DOHH2 (cell line): Measurements from ENCODE around the gene CYTL1.

Experiments
- H3F3A ChIP-seq: fragments of 200-600 bp; sonication (generic), shearing (Covaris generic); 2 replicates; pipeline ENCODE4 v1.6.0; 2016; ENCODE audit warnings: antibody characterized with exemption, mild to moderate bottlenecking; ENCODE audit not compliant: control insufficient read depth, insufficient read depth
- H3K27ac ChIP-seq: fragments of 200-600 bp; sonication (generic); 2 replicates; pipeline ENCODE4 v1.5.1; 2014; ENCODE audit warnings: low read depth, mild to moderate bottlenecking, low read length, moderate library complexity
- H3K27me3 ChIP-seq: fragments of 200-600 bp; sonication (generic); 2 replicates; pipeline ENCODE4 v1.6.1; 2014; ENCODE audit warnings: mild to moderate bottlenecking, low read length, mixed read lengths; ENCODE audit not compliant: control insufficient read depth
- H3K36me3 ChIP-seq: fragments of 200-600 bp; sonication (generic); 2 replicates; pipeline ENCODE4 v1.6.1; 2014; ENCODE audit warnings: mild to moderate bottlenecking, low read length, moderate library complexity, mixed read lengths; ENCODE audit not compliant: control insufficient read depth
- H3K4me1 ChIP-seq: fragments of 200-600 bp; sonication (generic); 2 replicates; pipeline ENCODE4 v1.6.1; 2014; ENCODE audit warnings: mild to moderate bottlenecking, low read length, mixed read lengths; ENCODE audit not compliant: control insufficient read depth
- H3K4me2 ChIP-seq: fragments of 200-600 bp; sonication (generic); 2 replicates; pipeline ENCODE4 v1.6.0; 2014; ENCODE audit warnings: mild to moderate bottlenecking, low read length, moderate library complexity
- H3K4me3 ChIP-seq: fragments of 200-600 bp; sonication (generic); 2 replicates; pipeline ENCODE4 v1.5.1; 2014; ENCODE audit warnings: mild to moderate bottlenecking, low read length, mixed read lengths
- H3K79me2 ChIP-seq: fragments of 200-600 bp; sonication (generic); 2 replicates; pipeline ENCODE4 v1.6.1; 2014; ENCODE audit warnings: mild to moderate bottlenecking, low read length, mixed read lengths; ENCODE audit not compliant: control insufficient read depth
- H3K9me2 ChIP-seq: fragments of 200-600 bp; sonication (generic); replicated peaks from 2 replicates; pipeline ENCODE4 v1.6.1; 2014; ENCODE audit warnings: mild to moderate bottlenecking, low read length, mixed read lengths; ENCODE audit not compliant: control insufficient read depth
- H3K9me3 ChIP-seq: fragments of 200-600 bp; sonication (generic); 2 replicates; pipeline ENCODE4 v1.6.1; 2014; ENCODE audit warnings: antibody characterized with exemption, low read length, mixed read lengths; ENCODE audit not compliant: control insufficient read depth, insufficient read depth
- H4K20me1 ChIP-seq: fragments of 200-600 bp; sonication (generic); 2 replicates; pipeline ENCODE4 v1.6.0; 2014; ENCODE audit warnings: low read depth, mild to moderate bottlenecking, antibody characterized with exemption, low read length, moderate library complexity; ENCODE audit not compliant: control insufficient read depth, insufficient read depth
- CTCF ChIP-seq: fragments of 200-600 bp; sonication (generic); IDR thresholded peaks from one replicate; pipeline ENCODE4 v1.5.1; 2014; ENCODE audit warnings: antibody characterized with exemption, mild to moderate bottlenecking, low read depth, low read length; ENCODE audit not compliant: poor library complexity, severe bottlenecking
- EZH2phosphoT487 ChIP-seq: fragments of 200-600 bp; sonication (generic); IDR thresholded peaks from 2 replicates; pipeline ENCODE4 v1.6.1; 2017; ENCODE audit warnings: borderline replicate concordance, mild to moderate bottlenecking, antibody characterized with exemption, low read length, moderate library complexity, mixed read lengths

CYTL1 gene

DNA sequence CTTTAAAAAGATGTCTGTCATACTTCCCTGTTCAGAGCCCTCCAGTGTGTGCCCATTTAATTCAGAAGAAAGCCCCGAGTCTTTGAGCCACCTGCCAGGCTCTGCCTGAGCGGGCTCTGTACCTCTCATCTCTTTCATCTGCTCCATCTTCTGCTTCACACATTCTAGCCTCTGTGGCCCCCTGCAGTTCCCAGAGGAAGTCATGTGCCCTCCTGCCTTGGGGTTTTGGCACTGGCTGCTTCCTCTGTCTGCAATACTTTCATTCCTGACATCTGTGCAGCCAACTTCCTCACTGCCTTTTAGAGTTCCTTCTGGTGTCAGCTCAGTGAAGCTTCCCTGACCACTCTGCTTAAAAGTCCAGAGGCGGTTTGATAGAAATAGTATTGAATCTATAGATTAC lies 25.8 kb upstream of the CYTL1 start:
- Histone ChIP-seq H3F3A (no peaks in the 10 kb centered on the region), H3K27me3 (no peaks in the 10 kb centered on the region), H3K9me2 (no peaks in the 10 kb centered on the region), H3K27ac (no peak overlapping the region), H3K4me3 (no peak overlapping the region), H4K20me1 (no peaks in the 10 kb centered on the region), H3K9me3 (no peaks in the 10 kb centered on the region), H3K36me3 (no peaks in the 10 kb centered on the region), H3K4me1 (peaks cover 8% of the 10 kb centered on the region), H3K4me2 (no peak overlapping the region), H3K79me2 (no peaks in the 10 kb centered on the region)
- TF ChIP-seq EZH2phosphoT487 (no peak), CTCF (no peak)

DNA sequence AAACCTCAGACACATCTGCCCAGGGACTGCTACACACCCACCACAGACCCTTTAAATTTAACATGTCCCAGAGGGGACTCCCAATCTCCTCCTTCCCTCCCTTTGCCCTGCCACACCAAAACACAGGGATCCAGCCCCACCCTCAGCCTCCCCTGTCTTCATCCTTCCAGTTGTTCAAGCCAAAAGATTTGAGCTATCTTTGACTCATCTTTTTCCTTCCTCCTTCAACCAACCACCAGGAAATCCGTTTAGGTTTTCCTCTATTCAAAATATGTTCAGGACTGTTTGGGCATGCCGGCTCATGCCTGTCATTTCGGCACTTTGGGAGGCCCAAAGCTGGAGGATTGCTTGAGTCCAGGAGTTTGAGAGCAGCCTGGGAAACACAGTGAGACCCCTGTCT lies 25.1 kb upstream of the CYTL1 start:
- H3K9me2 ChIP-seq = no peaks in the 10 kb centered on the region
- H3K4me2 ChIP-seq = no peak overlapping the region
- no peaks in the 10 kb centered on the region for H3K79me2 ChIP-seq
- no peaks in the 10 kb centered on the region for H3F3A ChIP-seq
- H3K36me3 ChIP-seq = no peaks in the 10 kb centered on the region
- peaks cover 8% of the 10 kb centered on the region for H3K4me1 ChIP-seq
- TF ChIP-seq EZH2phosphoT487 = no peak
- TF ChIP-seq CTCF = no peak
- no peaks in the 10 kb centered on the region for H3K27me3 ChIP-seq
- no peak overlapping the region for H3K4me3 ChIP-seq
- H4K20me1 ChIP-seq = no peaks in the 10 kb centered on the region
- H3K27ac ChIP-seq = no peak overlapping the region
- no peaks in the 10 kb centered on the region for H3K9me3 ChIP-seq

GRCh38 chr4:5043579-5043978 lies 24.3 kb upstream of the CYTL1 start:
- no peaks in the 10 kb centered on the region for H3F3A ChIP-seq
- H3K27me3 ChIP-seq = no peaks in the 10 kb centered on the region
- no peaks in the 10 kb centered on the region for H3K36me3 ChIP-seq
- no peak for TF ChIP-seq CTCF
- no peak for TF ChIP-seq EZH2phosphoT487
- H3K27ac ChIP-seq = no peak overlapping the region
- peaks cover 8% of the 10 kb centered on the region for H3K4me1 ChIP-seq
- no peak overlapping the region for H3K4me2 ChIP-seq
- H3K9me2 ChIP-seq = no peaks in the 10 kb centered on the region
- H3K4me3 ChIP-seq = no peak overlapping the region
- H3K79me2 ChIP-seq = no peaks in the 10 kb centered on the region
- H4K20me1 ChIP-seq = no peaks in the 10 kb centered on the region
- H3K9me3 ChIP-seq = no peaks in the 10 kb centered on the region

DNA sequence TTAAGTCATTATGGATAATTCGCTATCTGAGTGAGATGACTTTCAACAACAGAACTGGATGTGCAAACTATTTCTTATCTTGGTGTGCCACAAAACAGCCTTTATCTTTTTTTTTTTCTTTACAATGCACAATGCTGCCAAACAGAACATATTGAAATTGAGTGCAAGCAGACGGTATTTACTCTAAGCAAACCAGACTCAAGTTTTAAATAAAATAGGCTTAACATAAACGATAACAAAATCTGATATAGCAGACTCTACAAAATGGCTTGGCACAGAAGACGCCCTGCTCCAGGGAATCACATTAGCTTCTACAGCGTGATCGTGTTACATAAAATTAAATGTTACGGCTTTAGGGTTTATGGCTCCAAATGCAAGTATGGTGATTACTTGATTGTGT lies 22.4 kb upstream of the CYTL1 start:
- H3F3A ChIP-seq = no peaks in the 10 kb centered on the region

More for the DNA sequence above, 22.4 kb upstream of the CYTL1 start:
- TF ChIP-seq CTCF (no peak), EZH2phosphoT487 (no peak)
- Histone ChIP-seq H4K20me1 (no peaks in the 10 kb centered on the region), H3K4me1 (peaks cover 8% of the 10 kb centered on the region), H3K4me2 (no peak overlapping the region), H3K79me2 (no peaks in the 10 kb centered on the region), H3K4me3 (no peak overlapping the region), H3K9me3 (no peaks in the 10 kb centered on the region), H3K9me2 (no peaks in the 10 kb centered on the region), H3K27ac (no peak overlapping the region), H3K36me3 (no peaks in the 10 kb centered on the region), H3K27me3 (no peaks in the 10 kb centered on the region)
